Measurements from ENCODE around the gene TMEM223. TPM values are rescaled to one million over a fixed set of nuclear protein-coding genes. Genes with fewer than 3 reads are reported as not detected.
"Not testable (repeated sequence)": the region's sequence is repeated elsewhere in the genome, so short reads cannot be mapped to it uniquely, and the experiment has no call there.

TMEM223 gene
- total and polyA plus RNA-seq, 4 experiments from 2014 or later = 21.6 to 45.5 (median 31.0) TPM

GRCh38 chr11:62749931-62750330, 41.9 kb downstream of the TMEM223 start:
- H3K4me3 Mint-ChIP-seq; H3K27me3 ChIP-seq (ENCODE audit: insufficient read depth, low read length); H3K9me3 ChIP-seq (ENCODE audit: control insufficient read depth in 1 of 2, low read length in 2 of 2); H3K27me3 Mint-ChIP-seq; H3K27ac ChIP-seq (ENCODE audit: low read depth, low read length); H3K9me3 Mint-ChIP-seq; DNase-seq; intact Hi-C loops (cut with micrococcal nuclease); H3K4me3 ChIP-seq (ENCODE audit: low read length in 2 of 2): not testable (repeated sequence)
- Mint-ChIP-seq H3K4me1 (peaks cover 15 to 45% (median 28%) of the 10 kb centered on the region in 4 donors), H3K36me3 (peaks cover 12 to 23% of the 10 kb centered on the region in 2 donors), H3K27ac (peak overlapping the region in 3 of 7 donors; percentile 22 to 68 (median 46))
- ChIA-PET POLR2A (ENCODE audit: partially characterized antibody) (interaction anchor here (0.6 to 10.0 kb wide), 3 partner anchors 11 to 110 kb away, joined by 4 to 231 read pairs (median 5); partner anchors contain the start of genes HNRNPUL2, POLR2G and TTC9C), CTCF (ENCODE audit: partially characterized antibody) (interaction anchor here (1.2 kb wide), 1 partner anchor 36 kb away, joined by 3 read pairs; no protein-coding TSS in a partner anchor)
- H3K36me3 ChIP-seq (ENCODE audit: insufficient read depth, low read length) = peaks cover 11% of the 10 kb centered on the region
- H3K4me1 ChIP-seq (ENCODE audit: insufficient read depth, low read length) = peaks cover 45% of the 10 kb centered on the region

GRCh38 chr11:62747475-62748160, 44.2 kb downstream of the TMEM223 start:
- ChIA-PET CTCF (ENCODE audit: partially characterized antibody) (interaction anchor here (0.6 to 1.4 kb wide), 3 partner anchors 18 to 71 kb away, joined by 3 to 5 read pairs (median 4); partner anchors contain the start of gene TMEM179B), POLR2A (ENCODE audit: partially characterized antibody) (interaction anchor here (1.5 to 1.7 kb wide), 2 partner anchors 20 to 93 kb away, joined by 4 to 11 read pairs; partner anchors contain the start of gene HNRNPUL2)
- Mint-ChIP-seq H3K27me3 (no peaks in the 10 kb centered on the region), H3K27ac (no peak overlapping the region), H3K4me3 (no peak overlapping the region), H3K9me3 (no peaks in the 10 kb centered on the region), H3K4me1 (peaks cover 9 to 26% (median 14%) of the 10 kb centered on the region in 4 donors), H3K36me3 (peaks cover 8 to 14% of the 10 kb centered on the region in 2 donors)
- Histone ChIP-seq H3K4me3 (ENCODE audit: low read length in 2 of 2) (no peak overlapping the region), H3K27ac (ENCODE audit: low read depth, low read length) (no peak overlapping the region), H3K36me3 (ENCODE audit: insufficient read depth, low read length) (peaks cover 6% of the 10 kb centered on the region), H3K27me3 (ENCODE audit: insufficient read depth, low read length) (no peaks in the 10 kb centered on the region), H3K4me1 (ENCODE audit: insufficient read depth, low read length) (peaks cover 30% of the 10 kb centered on the region), H3K9me3 (ENCODE audit: control insufficient read depth in 1 of 2, low read length in 2 of 2) (no peaks in the 10 kb centered on the region)
- no peak for DNase-seq
- intact Hi-C loops (cut with micrococcal nuclease) = no loop called here

Small RNA genes within 50 kb of the gene (microRNA-seq; reads per million reads assigned to microRNA genes)
- gene MIR6514 (ENCODE audit: borderline microRNAs expressed, borderline number of aligned reads, borderline replicate concordance) (0.96 reads per million), gene MIR6748 (ENCODE audit: borderline microRNAs expressed, borderline number of aligned reads, borderline replicate concordance) (not detected)

Other genes starting within 250 kb of the TMEM223 start
Only the 30 nearest of the 31 such genes appear.
- gene EEF1G, start 218.1 kb downstream of the TMEM223 start, total RNA-seq = 1,000 to 10,000 TPM; 1,815 to 1,855 TPM
- gene EEF1G, start 218.1 kb downstream of the TMEM223 start, polyA plus RNA-seq = 1,000 to 10,000 TPM; 1,453 to 1,910 TPM
- gene TUT1, start 200.5 kb downstream of the TMEM223 start, total RNA-seq = 10 to 100 TPM; 37.7 to 38.1 TPM
- gene TUT1, start 200.5 kb downstream of the TMEM223 start, polyA plus RNA-seq = 10 to 100 TPM; 14.6 to 19.7 TPM
- 100 to 1,000 TPM; 207 to 210 TPM for gene MTA2, start 190.1 kb downstream of the TMEM223 start, total RNA-seq
- gene MTA2, start 190.1 kb downstream of the TMEM223 start, polyA plus RNA-seq = 10 to 100 TPM; 16.6 to 36.4 TPM
- 100 to 1,000 TPM; 192 to 201 TPM for gene EML3, start 179.2 kb downstream of the TMEM223 start, total RNA-seq
- 10 to 100 TPM; 18.2 to 24.8 TPM for gene EML3, start 179.2 kb downstream of the TMEM223 start, polyA plus RNA-seq
- 1 to 10 TPM; 1.6 to 1.9 TPM for gene ROM1, start 178.7 kb downstream of the TMEM223 start, total RNA-seq
- gene ROM1, start 178.7 kb downstream of the TMEM223 start, polyA plus RNA-seq = under 1 TPM; 0.98 to 1.00 TPM
- gene B3GAT3, start 170.0 kb downstream of the TMEM223 start, total RNA-seq = 10 to 100 TPM; 66.3 to 74.3 TPM
- 10 to 100 TPM; 37.9 to 48.4 TPM for gene B3GAT3, start 170.0 kb downstream of the TMEM223 start, polyA plus RNA-seq
- gene GANAB, start 145.4 kb downstream of the TMEM223 start, total RNA-seq = 100 to 1,000 TPM; 260 to 262 TPM
- 100 to 1,000 TPM; 122 to 142 TPM for gene GANAB, start 145.4 kb downstream of the TMEM223 start, polyA plus RNA-seq
- gene INTS5, start 138.7 kb downstream of the TMEM223 start, total RNA-seq = 10 to 100 TPM; 32.2 to 34.3 TPM
- 10 to 100 TPM; 23.7 to 39.4 TPM for gene INTS5, start 138.7 kb downstream of the TMEM223 start, polyA plus RNA-seq
- 10 to 100 TPM; 48.9 to 53.1 TPM for gene C11orf98, start 126.8 kb downstream of the TMEM223 start, total RNA-seq
- 10 to 100 TPM; 77.8 to 94.9 TPM for gene C11orf98, start 126.8 kb downstream of the TMEM223 start, polyA plus RNA-seq
- gene CSKMT, start 126.7 kb downstream of the TMEM223 start, total RNA-seq = 10 to 100 TPM; 31.4 to 32.3 TPM
- 1 to 10 TPM; 3.0 to 3.8 TPM for gene CSKMT, start 126.7 kb downstream of the TMEM223 start, polyA plus RNA-seq
- 1 to 10 TPM; 7.2 to 8.5 TPM for gene UQCC3, start 120.3 kb downstream of the TMEM223 start, total RNA-seq
- gene UQCC3, start 120.3 kb downstream of the TMEM223 start, polyA plus RNA-seq = 10 to 100 TPM; 10.7 to 12.1 TPM
- 10 to 100 TPM; 26.7 to 28.6 TPM for gene LBHD1, start 119.7 kb downstream of the TMEM223 start, total RNA-seq
- gene LBHD1, start 119.7 kb downstream of the TMEM223 start, polyA plus RNA-seq = 1 to 10 TPM; 2.4 to 2.7 TPM
- 100 to 1,000 TPM; 178 to 185 TPM for gene UBXN1, start 112.9 kb downstream of the TMEM223 start, total RNA-seq
- gene UBXN1, start 112.9 kb downstream of the TMEM223 start, polyA plus RNA-seq = 100 to 1,000 TPM; 150 to 181 TPM
- gene LRRN4CL, start 102.5 kb downstream of the TMEM223 start, total RNA-seq = under 1 TPM; 0.11 to 0.12 TPM
- not detected for gene LRRN4CL, start 102.5 kb downstream of the TMEM223 start, polyA plus RNA-seq
- 10 to 100 TPM; 34.5 to 36.6 TPM for gene BSCL2, start 84.6 kb downstream of the TMEM223 start, total RNA-seq
- gene BSCL2, start 84.6 kb downstream of the TMEM223 start, polyA plus RNA-seq = 10 to 100 TPM; 48.9 to 51.7 TPM
- not detected for gene GNG3, start 84.3 kb downstream of the TMEM223 start, total RNA-seq
- not detected for gene GNG3, start 84.3 kb downstream of the TMEM223 start, polyA plus RNA-seq
- gene HNRNPUL2, start 64.5 kb downstream of the TMEM223 start, total RNA-seq = 10 to 100 TPM; 79.6 to 83.4 TPM
- 1 to 10 TPM in 1 of 2 donors, under 1 TPM in 1; 0.30 to 3.2 TPM for gene HNRNPUL2, start 64.5 kb downstream of the TMEM223 start, polyA plus RNA-seq
- gene TTC9C, start 63.5 kb downstream of the TMEM223 start, total RNA-seq = 10 to 100 TPM; 51.0 to 53.5 TPM
- gene TTC9C, start 63.5 kb downstream of the TMEM223 start, polyA plus RNA-seq = 10 to 100 TPM; 10.2 to 25.8 TPM
- 10 to 100 TPM; 27.2 to 27.9 TPM for gene ZBTB3, start 37.8 kb downstream of the TMEM223 start, total RNA-seq
- 1 to 10 TPM; 6.0 to 8.6 TPM for gene ZBTB3, start 37.8 kb downstream of the TMEM223 start, polyA plus RNA-seq
- gene POLR2G, start 30.4 kb downstream of the TMEM223 start, total RNA-seq = 10 to 100 TPM; 77.2 to 84.6 TPM
- gene POLR2G, start 30.4 kb downstream of the TMEM223 start, polyA plus RNA-seq = 100 to 1,000 TPM; 207 to 300 TPM
- gene TAF6L, start 20.6 kb downstream of the TMEM223 start, total RNA-seq = 10 to 100 TPM; 26.3 to 34.0 TPM
- 10 to 100 TPM in 1 of 2 donors, 1 to 10 TPM in 1; 5.7 to 10.5 TPM for gene TAF6L, start 20.6 kb downstream of the TMEM223 start, polyA plus RNA-seq
- 10 to 100 TPM; 66.3 to 66.6 TPM for gene TMEM179B, start 4.6 kb downstream of the TMEM223 start, total RNA-seq
- 100 to 1,000 TPM; 102 to 166 TPM for gene TMEM179B, start 4.6 kb downstream of the TMEM223 start, polyA plus RNA-seq
- gene NXF1, start 13.4 kb upstream of the TMEM223 start, total RNA-seq = 100 to 1,000 TPM; 195 to 196 TPM
- gene NXF1, start 13.4 kb upstream of the TMEM223 start, polyA plus RNA-seq = 10 to 100 TPM; 75.2 to 83.2 TPM
- 10 to 100 TPM; 66.0 to 67.9 TPM for gene STX5, start 40.0 kb upstream of the TMEM223 start, total RNA-seq
- 10 to 100 TPM; 30.4 to 31.8 TPM for gene STX5, start 40.0 kb upstream of the TMEM223 start, polyA plus RNA-seq
- gene TEX54, start 40.8 kb upstream of the TMEM223 start, total RNA-seq = not detected
- 1 to 10 TPM; 1.3 to 1.9 TPM for gene TEX54, start 40.8 kb upstream of the TMEM223 start, polyA plus RNA-seq
- 10 to 100 TPM; 79.3 to 82.2 TPM for gene WDR74, start 47.6 kb upstream of the TMEM223 start, total RNA-seq
- 10 to 100 TPM; 33.9 to 50.8 TPM for gene WDR74, start 47.6 kb upstream of the TMEM223 start, polyA plus RNA-seq
- 100 to 1,000 TPM; 205 to 215 TPM for gene SLC3A2, start 88.9 kb upstream of the TMEM223 start, total RNA-seq
- gene SLC3A2, start 88.9 kb upstream of the TMEM223 start, polyA plus RNA-seq = 100 to 1,000 TPM; 157 to 226 TPM
- not detected for gene CHRM1, start 129.4 kb upstream of the TMEM223 start, total RNA-seq
- gene CHRM1, start 129.4 kb upstream of the TMEM223 start, polyA plus RNA-seq = not detected
- not detected for gene SLC22A6, start 193.0 kb upstream of the TMEM223 start, total RNA-seq
- not detected for gene SLC22A6, start 193.0 kb upstream of the TMEM223 start, polyA plus RNA-seq
- not detected for gene SLC22A8, start 223.8 kb upstream of the TMEM223 start, total RNA-seq
- gene SLC22A8, start 223.8 kb upstream of the TMEM223 start, polyA plus RNA-seq = not detected